CD8-positive, alpha-beta memory T cell (primary cell): ENCODE results near the gene CCDC126. TPM values are rescaled to one million over a fixed set of nuclear protein-coding genes. Genes with fewer than 3 reads are reported as not detected.

Experiments used
- CTCF ChIA-PET: fragments of 350-600 bp; sonication (Branson Sonifier 250); formaldehyde crosslinking; loops from one replicate; lab custom pipeline; 2021; ENCODE audit warnings: antibody characterized with exemption; lab: Charles Lee
- POLR2A ChIA-PET: fragments of 350-600 bp; sonication (Branson Sonifier 250); formaldehyde crosslinking; loops from one replicate; lab custom pipeline; 2021; ENCODE audit warnings: antibody characterized with exemption; lab: Charles Lee
- DNase-seq, 5 donors: peaks; one replicate each; pipeline versions ENCODE4 v3.0.0 to v3.0.0-alpha.2; 2020 to 2022; ENCODE audit warnings: mixed read lengths in 1 of 5
- H3K27ac ChIP-seq: one replicate; pipeline ENCODE4 v1.7.0; 2013; ENCODE audit warnings: low read depth, mild to moderate bottlenecking, low read length, moderate library complexity
- H3K27me3 ChIP-seq: 2 replicates; pipeline ENCODE4 v1.7.0; 2013; ENCODE audit warnings: low read length, mild to moderate bottlenecking; ENCODE audit not compliant: insufficient read depth, poor library complexity, severe bottlenecking
- H3K36me3 ChIP-seq: 2 replicates; pipeline ENCODE4 v1.7.0; 2013; ENCODE audit warnings: mild to moderate bottlenecking, low read length, moderate library complexity; ENCODE audit not compliant: insufficient read depth
- H3K4me1 ChIP-seq: 2 replicates; pipeline ENCODE4 v1.7.0; 2013; ENCODE audit warnings: mild to moderate bottlenecking, low read length, moderate library complexity; ENCODE audit not compliant: insufficient read depth
- H3K4me3 ChIP-seq: 2 replicates; pipeline ENCODE4 v1.7.0; 2013; ENCODE audit warnings: mild to moderate bottlenecking, low read length
- H3K9me3 ChIP-seq: 2 replicates; pipeline ENCODE4 v1.7.0; 2013; ENCODE audit warnings: mild to moderate bottlenecking, low read length
- H3K27ac Mint-ChIP-seq, 8 donors: one replicate each; pipeline ENCODE4 v1.8.0; 2020 to 2021; ENCODE audit warnings: mixed read lengths in 8 of 8, mild to moderate bottlenecking in 6 of 8, inconsistent platforms in 3 of 8, moderate library complexity in 3 of 8
- H3K27me3 Mint-ChIP-seq, 2 donors: one replicate each; pipeline ENCODE4 v1.8.0; 2020 to 2021; ENCODE audit warnings: mixed read lengths in 2 of 2, mild to moderate bottlenecking in 1 of 2, moderate library complexity in 1 of 2
- H3K36me3 Mint-ChIP-seq, 3 donors: one replicate each; pipeline ENCODE4 v1.8.0; 2020 to 2021; ENCODE audit warnings: mixed read lengths in 3 of 3, inconsistent platforms in 1 of 3, mild to moderate bottlenecking in 1 of 3
- H3K4me1 Mint-ChIP-seq, 3 donors: one replicate each; pipeline ENCODE4 v1.8.0; 2020 to 2021; ENCODE audit warnings: mixed read lengths in 3 of 3, inconsistent platforms in 1 of 3, mild to moderate bottlenecking in 1 of 3
- H3K4me3 Mint-ChIP-seq, 7 donors: one replicate each; pipeline ENCODE4 v1.8.0; 2020 to 2021; ENCODE audit warnings: mixed read lengths in 7 of 7, mild to moderate bottlenecking in 6 of 7, moderate library complexity in 4 of 7, inconsistent platforms in 2 of 7
- H3K9me3 Mint-ChIP-seq, 5 donors: one replicate each; pipeline ENCODE4 v1.8.0; 2020 to 2022; ENCODE audit warnings: mixed read lengths in 5 of 5, mild to moderate bottlenecking in 3 of 5, moderate library complexity in 2 of 5, inconsistent platforms in 1 of 5
- polyA plus RNA-seq: library from polyadenylated mRNA; unstranded; fragments of 300-500 nt; fragmentation: Illumina TruSeq; gene quantifications from one replicate; pipeline ENCODE4 v1.2.3, GENCODE V29; 2021
- total RNA-seq, 2 experiments: library from RNA; stranded (reverse); gene quantifications; one replicate each; pipeline ENCODE4 v1.2.3, GENCODE V29; 2021

Gene CCDC126
- total and polyA plus RNA-seq, 3 experiments from 2014 or later: 5.9 to 17.4 (median 7.2) TPM

- CTCF ChIA-PET: no interaction called here
These were observed 36.2 kb downstream of the CCDC126 start for GRCh38 chr7:23633417-23633816.

DNA sequence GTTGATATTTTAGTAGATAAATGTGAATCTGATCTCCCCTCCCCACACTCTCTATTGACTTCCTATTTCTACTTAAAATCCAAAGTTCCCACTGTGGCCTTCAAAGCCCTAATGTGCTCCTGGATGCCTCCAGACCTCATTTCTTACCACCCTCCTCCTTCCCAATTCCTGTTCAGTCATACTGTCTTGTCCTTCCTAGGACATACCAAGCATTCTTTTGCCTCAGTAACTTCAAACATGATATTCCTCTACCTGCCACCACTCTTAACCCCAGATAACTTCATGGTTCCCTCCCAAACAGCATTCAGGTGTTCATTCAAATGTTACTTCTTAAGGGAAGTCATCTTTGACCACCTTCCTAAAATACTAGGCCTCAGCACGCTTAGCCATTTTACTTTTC, 48.6 kb downstream of the CCDC126 start:
- CTCF ChIA-PET: no interaction called here
- no peaks in the 10 kb centered on the region for H3K4me1 Mint-ChIP-seq
- Histone ChIP-seq H3K36me3 (no peaks in the 10 kb centered on the region), H3K27me3 (no peaks in the 10 kb centered on the region), H3K4me1 (no peaks in the 10 kb centered on the region), H3K27ac (no peak overlapping the region), H3K4me3 (no peak overlapping the region), H3K9me3 (no peaks in the 10 kb centered on the region)
- no peaks in the 10 kb centered on the region for H3K9me3 Mint-ChIP-seq
- H3K4me3 Mint-ChIP-seq: no peak overlapping the region
- peak overlapping the region in 2 of 8 donors; percentile 5 to 56 for H3K27ac Mint-ChIP-seq
- POLR2A ChIA-PET: no interaction called here
- H3K27me3 Mint-ChIP-seq: no peaks in the 10 kb centered on the region
- no peak for DNase-seq
- H3K36me3 Mint-ChIP-seq: peaks cover 0 to 2% (median 1%) of the 10 kb centered on the region in 3 donors

More at GRCh38 chr7:23633417-23633816, 36.2 kb downstream of the CCDC126 start:
- Mint-ChIP-seq H3K4me3 (no peak overlapping the region), H3K4me1 (no peaks in the 10 kb centered on the region), H3K27me3 (no peaks in the 10 kb centered on the region), H3K36me3 (peaks cover 0 to 13% (median 1%) of the 10 kb centered on the region in 3 donors), H3K9me3 (no peaks in the 10 kb centered on the region), H3K27ac (peak overlapping the region in 3 of 8 donors; percentile 3 to 60 (median 26))
- Histone ChIP-seq H3K9me3 (no peaks in the 10 kb centered on the region), H3K36me3 (no peaks in the 10 kb centered on the region), H3K27ac (no peak overlapping the region), H3K27me3 (no peaks in the 10 kb centered on the region), H3K4me3 (no peak overlapping the region), H3K4me1 (no peaks in the 10 kb centered on the region)
- DNase-seq: no peak
- POLR2A ChIA-PET: no interaction called here

GRCh38 chr7:23653942-23654341, 56.8 kb downstream of the CCDC126 start:
- Histone ChIP-seq H3K27me3 (no peaks in the 10 kb centered on the region), H3K4me1 (no peaks in the 10 kb centered on the region), H3K27ac (no peak overlapping the region), H3K36me3 (no peaks in the 10 kb centered on the region), H3K9me3 (peaks cover 14% of the 10 kb centered on the region), H3K4me3 (no peak overlapping the region)
- no peak overlapping the region for H3K27ac Mint-ChIP-seq
- H3K27me3 Mint-ChIP-seq: peaks cover 5 to 11% of the 10 kb centered on the region in 2 donors
- CTCF ChIA-PET: no interaction called here
- POLR2A ChIA-PET: no interaction called here
- peaks cover 9 to 49% (median 32%) of the 10 kb centered on the region in 5 donors for H3K9me3 Mint-ChIP-seq
- no peak overlapping the region for H3K4me3 Mint-ChIP-seq
- no peak for DNase-seq
- no peaks in the 10 kb centered on the region for H3K4me1 Mint-ChIP-seq
- peaks cover 0 to 22% (median 4%) of the 10 kb centered on the region in 3 donors for H3K36me3 Mint-ChIP-seq

DNA sequence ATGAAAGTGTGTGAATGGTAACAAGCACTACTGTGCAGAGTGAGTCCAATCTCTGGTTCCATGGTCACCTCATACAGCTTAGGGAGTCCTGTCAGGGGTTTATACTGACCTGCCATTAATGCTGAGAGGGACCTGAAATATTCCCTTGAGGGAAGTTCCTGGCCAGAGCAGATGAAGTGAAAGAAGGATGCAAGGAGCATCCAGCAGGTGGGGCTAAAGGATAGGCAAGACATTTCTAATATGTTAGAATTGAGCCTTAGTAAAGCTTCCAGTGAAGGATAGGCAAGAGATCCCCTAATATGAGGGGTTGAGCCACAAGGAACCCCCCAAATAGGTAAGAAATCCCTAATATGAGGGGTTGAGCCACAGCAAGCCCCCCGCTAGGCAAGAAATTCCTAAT, 57.3 kb downstream of the CCDC126 start:
- no peaks in the 10 kb centered on the region for H3K4me1 Mint-ChIP-seq
- peaks cover 0 to 25% (median 7%) of the 10 kb centered on the region in 3 donors for H3K36me3 Mint-ChIP-seq
- peaks cover 5 to 11% of the 10 kb centered on the region in 2 donors for H3K27me3 Mint-ChIP-seq
- ChIA-PET CTCF (no interaction called here), POLR2A (no interaction called here)
- no peak overlapping the region for H3K27ac Mint-ChIP-seq
- Histone ChIP-seq H3K4me3 (no peak overlapping the region), H3K4me1 (no peaks in the 10 kb centered on the region), H3K27ac (no peak overlapping the region), H3K9me3 (peaks cover 14% of the 10 kb centered on the region), H3K36me3 (no peaks in the 10 kb centered on the region), H3K27me3 (no peaks in the 10 kb centered on the region)
- H3K4me3 Mint-ChIP-seq: no peak overlapping the region
- DNase-seq: no peak
- peaks cover 9 to 54% (median 34%) of the 10 kb centered on the region in 5 donors for H3K9me3 Mint-ChIP-seq

DNA sequence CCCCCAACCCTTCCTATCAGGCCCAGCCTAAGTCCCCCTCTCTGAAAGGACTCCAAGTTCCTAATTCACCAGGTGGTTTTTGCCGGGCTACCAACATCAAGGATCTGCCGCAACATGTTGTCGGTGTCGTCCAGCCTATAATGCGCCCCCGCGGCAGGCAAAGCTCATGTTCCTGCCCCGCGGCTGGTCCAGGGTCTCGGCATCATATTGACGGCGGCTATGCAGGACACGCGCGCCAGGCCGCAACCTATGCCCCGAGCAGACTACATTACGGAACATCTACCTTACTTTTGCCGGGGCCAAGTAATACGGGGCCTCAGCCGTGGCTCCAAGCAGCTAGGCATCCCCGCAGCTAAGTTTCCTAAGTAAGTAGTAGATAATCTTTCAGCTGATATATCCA, 58.3 kb downstream of the CCDC126 start:
- no peak overlapping the region for H3K4me3 ChIP-seq
- no peaks in the 10 kb centered on the region for H3K27me3 ChIP-seq
- H3K4me1 Mint-ChIP-seq: no peaks in the 10 kb centered on the region
- H3K9me3 Mint-ChIP-seq: peaks cover 9 to 54% (median 34%) of the 10 kb centered on the region in 5 donors
- no peak overlapping the region for H3K27ac ChIP-seq
- POLR2A ChIA-PET: no interaction called here
- no peaks in the 10 kb centered on the region for H3K36me3 ChIP-seq
- H3K27me3 Mint-ChIP-seq: peaks cover 5 to 11% of the 10 kb centered on the region in 2 donors
- no peak overlapping the region for H3K4me3 Mint-ChIP-seq
- no peak for DNase-seq
- peaks cover 14% of the 10 kb centered on the region for H3K9me3 ChIP-seq
- H3K27ac Mint-ChIP-seq: no peak overlapping the region
- no peaks in the 10 kb centered on the region for H3K4me1 ChIP-seq
- CTCF ChIA-PET: no interaction called here
- peaks cover 0 to 28% (median 8%) of the 10 kb centered on the region in 3 donors for H3K36me3 Mint-ChIP-seq

DNA sequence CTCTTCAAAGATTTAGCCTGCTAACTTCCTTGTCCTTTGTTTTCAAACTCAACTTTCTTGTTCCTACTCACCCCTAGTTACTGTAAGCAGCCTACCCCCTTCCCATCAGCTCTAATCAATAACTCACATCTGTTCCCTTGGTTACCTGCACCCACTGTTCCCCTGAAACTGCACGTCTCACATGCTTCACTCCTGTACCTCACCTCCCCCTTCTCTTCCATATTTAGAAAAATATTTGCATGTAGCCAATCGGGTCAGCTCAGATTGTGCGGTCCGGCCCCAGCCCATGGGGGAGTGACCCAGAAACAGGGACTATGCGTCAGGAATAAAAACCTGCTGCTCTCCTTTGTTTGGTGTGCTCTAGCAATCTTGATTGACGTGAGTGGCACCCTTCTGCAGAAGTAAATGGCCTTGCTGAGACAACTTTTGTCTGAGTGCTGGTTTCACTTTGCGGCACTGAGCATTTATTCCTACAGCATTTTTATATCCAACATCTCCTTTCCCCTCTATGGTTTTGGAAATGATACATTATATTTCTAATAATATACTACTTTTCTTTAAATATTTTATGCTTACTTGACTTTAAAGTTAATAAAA, 61.7 kb downstream of the CCDC126 start:
- no peaks in the 10 kb centered on the region for H3K4me1 Mint-ChIP-seq
- no peaks in the 10 kb centered on the region for H3K4me1 ChIP-seq
- ChIA-PET CTCF (no interaction called here), POLR2A (no interaction called here)
- H3K27me3 Mint-ChIP-seq: peaks cover 2 to 11% of the 10 kb centered on the region in 2 donors
- H3K27ac ChIP-seq: no peak overlapping the region
- no peaks in the 10 kb centered on the region for H3K36me3 ChIP-seq
- DNase-seq: no peak
- peaks cover 10% of the 10 kb centered on the region for H3K9me3 ChIP-seq
- H3K27me3 ChIP-seq: no peaks in the 10 kb centered on the region
- H3K27ac Mint-ChIP-seq: no peak overlapping the region
- H3K9me3 Mint-ChIP-seq: peaks cover 9 to 38% (median 25%) of the 10 kb centered on the region in 5 donors
- H3K4me3 ChIP-seq: no peak overlapping the region
- peaks cover 0 to 27% (median 6%) of the 10 kb centered on the region in 3 donors for H3K36me3 Mint-ChIP-seq
- no peak overlapping the region for H3K4me3 Mint-ChIP-seq

GRCh38 chr7:23661385-23661784, 64.2 kb downstream of the CCDC126 start:
- POLR2A ChIA-PET: no interaction called here
- Mint-ChIP-seq H3K4me3 (no peak overlapping the region), H3K27ac (no peak overlapping the region), H3K36me3 (peaks cover 0 to 27% (median 3%) of the 10 kb centered on the region in 3 donors), H3K27me3 (peaks cover 2 to 10% of the 10 kb centered on the region in 2 donors), H3K4me1 (no peaks in the 10 kb centered on the region), H3K9me3 (peaks cover 0 to 22% (median 9%) of the 10 kb centered on the region in 5 donors)
- no peaks in the 10 kb centered on the region for H3K27me3 ChIP-seq
- no peak overlapping the region for H3K4me3 ChIP-seq
- no peak for DNase-seq
- no peak overlapping the region for H3K27ac ChIP-seq
- no peaks in the 10 kb centered on the region for H3K9me3 ChIP-seq
- H3K4me1 ChIP-seq: no peaks in the 10 kb centered on the region
- H3K36me3 ChIP-seq: no peaks in the 10 kb centered on the region
- CTCF ChIA-PET: no interaction called here

- Mint-ChIP-seq H3K9me3 (peaks cover 0 to 13% (median 7%) of the 10 kb centered on the region in 5 donors), H3K4me1 (no peaks in the 10 kb centered on the region), H3K36me3 (peaks cover 0 to 22% (median 3%) of the 10 kb centered on the region in 3 donors), H3K27ac (no peak overlapping the region), H3K4me3 (no peak overlapping the region), H3K27me3 (peaks cover under 1 to 3% of the 10 kb centered on the region in 2 donors)
- CTCF ChIA-PET: no interaction called here
- Histone ChIP-seq H3K4me3 (no peak overlapping the region), H3K27me3 (no peaks in the 10 kb centered on the region), H3K36me3 (no peaks in the 10 kb centered on the region), H3K4me1 (no peaks in the 10 kb centered on the region), H3K9me3 (no peaks in the 10 kb centered on the region), H3K27ac (no peak overlapping the region)
- no peak for DNase-seq
- POLR2A ChIA-PET: no interaction called here
These were observed 65.2 kb downstream of the CCDC126 start for GRCh38 chr7:23662124-23662983.
